Measurements from ENCODE around the gene TMEM132E. TPM values are rescaled to one million over a fixed set of nuclear protein-coding genes. Genes with fewer than 3 reads are reported as not detected.

Gene TMEM132E
- total and polyA plus RNA-seq, 8 donors = 0.04 to 1.1 (median 0.10) TPM; not detected in 2

DNA sequence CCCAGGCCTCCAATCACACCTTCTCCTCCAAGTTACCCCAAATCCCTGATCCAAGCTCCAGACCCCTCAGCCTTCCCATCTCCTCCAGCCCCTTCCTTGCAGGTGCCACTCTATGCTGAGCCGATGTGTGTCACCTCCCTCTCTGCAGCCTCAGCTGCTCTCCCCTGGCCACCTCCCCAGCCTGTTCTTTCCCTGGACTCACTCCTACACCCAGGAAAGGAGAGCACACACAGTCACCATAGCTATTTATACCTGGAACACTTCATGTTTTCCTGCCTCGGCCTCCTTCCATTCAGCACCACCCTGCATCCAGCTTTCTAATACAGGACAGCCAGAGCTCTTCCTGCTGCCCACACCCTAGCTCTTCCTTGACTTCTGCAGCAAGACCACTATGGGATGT, 12.5 kb upstream of the TMEM132E start:
- H3K27me3 ChIP-seq = peaks cover 0 to 6% (median 2%) of the 10 kb centered on the region in 4 donors
- H3K36me3 ChIP-seq = no peaks in the 10 kb centered on the region
- FAIRE-seq = no peak
- no peak overlapping the region for H3K4me3 ChIP-seq
- intact Hi-C loops (cut with DNase I) = no loop called here
- H3K9me3 ChIP-seq = no peaks in the 10 kb centered on the region
- no peak for ATAC-seq
- WGBS, 2 donors = 60 to 76% methylated on average over 2 of the region's 2 CpGs
- no peaks in the 10 kb centered on the region for H3K4me1 ChIP-seq
- TF ChIP-seq, protein P1, sequence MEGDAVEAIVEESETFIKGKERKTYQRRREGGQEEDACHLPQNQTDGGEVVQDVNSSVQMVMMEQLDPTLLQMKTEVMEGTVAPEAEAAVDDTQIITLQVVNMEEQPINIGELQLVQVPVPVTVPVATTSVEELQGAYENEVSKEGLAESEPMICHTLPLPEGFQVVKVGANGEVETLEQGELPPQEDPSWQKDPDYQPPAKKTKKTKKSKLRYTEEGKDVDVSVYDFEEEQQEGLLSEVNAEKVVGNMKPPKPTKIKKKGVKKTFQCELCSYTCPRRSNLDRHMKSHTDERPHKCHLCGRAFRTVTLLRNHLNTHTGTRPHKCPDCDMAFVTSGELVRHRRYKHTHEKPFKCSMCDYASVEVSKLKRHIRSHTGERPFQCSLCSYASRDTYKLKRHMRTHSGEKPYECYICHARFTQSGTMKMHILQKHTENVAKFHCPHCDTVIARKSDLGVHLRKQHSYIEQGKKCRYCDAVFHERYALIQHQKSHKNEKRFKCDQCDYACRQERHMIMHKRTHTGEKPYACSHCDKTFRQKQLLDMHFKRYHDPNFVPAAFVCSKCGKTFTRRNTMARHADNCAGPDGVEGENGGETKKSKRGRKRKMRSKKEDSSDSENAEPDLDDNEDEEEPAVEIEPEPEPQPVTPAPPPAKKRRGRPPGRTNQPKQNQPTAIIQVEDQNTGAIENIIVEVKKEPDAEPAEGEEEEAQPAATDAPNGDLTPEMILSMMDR (IDR thresholded peaks at IDR 0.05) = no peak
- no peak overlapping the region for H3K27ac ChIP-seq
- no peak for DNase-seq

DNA sequence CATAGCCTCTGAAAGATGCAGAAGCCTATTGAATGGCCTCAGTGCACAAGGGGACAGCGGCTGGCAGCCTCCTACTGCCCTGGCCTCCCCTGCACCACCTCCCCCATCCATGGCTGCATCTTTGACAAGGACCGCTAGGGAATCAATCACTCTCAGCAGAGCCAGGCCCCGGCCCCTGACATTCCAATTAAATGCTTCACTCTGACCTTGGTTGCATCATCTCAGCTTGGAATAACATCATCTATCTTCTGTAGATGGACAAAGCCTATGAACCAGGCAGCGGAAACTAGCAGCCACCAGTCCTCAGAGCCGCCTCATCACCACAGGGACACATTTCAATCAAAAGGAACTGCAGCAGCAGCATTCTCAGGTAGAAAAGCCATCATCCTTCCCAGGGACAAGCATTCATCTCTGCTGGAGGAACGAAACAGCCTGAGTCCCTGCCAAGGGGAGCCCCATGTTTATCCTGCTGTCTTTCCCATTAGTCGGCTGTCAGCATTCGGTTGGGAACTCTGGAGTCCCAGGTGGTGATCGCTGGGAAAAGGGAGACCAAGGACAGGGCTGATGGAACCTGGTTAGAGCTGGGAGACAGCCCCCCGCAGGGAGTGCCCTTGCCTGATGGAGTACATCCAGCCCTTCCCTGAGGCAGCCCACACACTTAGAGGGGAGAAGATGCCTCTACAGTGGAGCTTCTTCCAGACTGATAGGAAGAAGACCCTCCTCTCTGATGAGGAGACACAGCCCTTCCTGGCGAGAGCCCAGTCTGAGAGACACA, 11.5 kb upstream of the TMEM132E start:
- Histone ChIP-seq H3K9me3 (no peaks in the 10 kb centered on the region), H3K27ac (no peak overlapping the region), H3K4me1 (no peaks in the 10 kb centered on the region), H3K4me3 (no peak overlapping the region), H3K27me3 (peaks cover 0 to 6% (median 2%) of the 10 kb centered on the region in 4 donors), H3K36me3 (no peaks in the 10 kb centered on the region)
- intact Hi-C loops (cut with DNase I) = no loop called here
- WGBS, 2 donors = 40 to 45% methylated on average over 11 of the region's 11 CpGs
- DNase-seq (no peak), FAIRE-seq (no peak), ATAC-seq (no peak)
- TF ChIP-seq, protein P1 (IDR thresholded peaks at IDR 0.05) = no peak

DNA sequence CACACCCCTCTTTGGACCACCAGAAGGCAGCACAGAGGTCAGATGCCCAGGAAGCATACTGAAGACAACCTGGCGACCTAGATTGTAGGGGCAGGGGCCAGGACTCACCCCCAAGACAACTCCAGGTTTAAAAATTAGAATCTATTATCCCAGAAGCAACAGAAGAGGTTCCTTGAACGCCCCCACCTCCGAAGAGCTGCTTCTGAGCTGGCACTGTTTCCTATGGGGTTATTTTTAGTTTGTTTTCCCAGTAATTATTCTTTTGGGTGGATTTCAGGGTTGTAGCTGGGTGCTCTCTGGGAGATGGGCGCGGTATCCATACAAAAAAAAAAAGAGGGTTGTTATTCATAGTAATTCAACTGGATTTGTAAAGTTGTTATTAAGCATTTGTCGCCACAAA, 10.4 kb upstream of the TMEM132E start:
- DNase-seq (no peak), ATAC-seq (no peak), FAIRE-seq (no peak)
- TF ChIP-seq, protein P1 (IDR thresholded peaks at IDR 0.05) = no peak
- H3K4me1 ChIP-seq = no peaks in the 10 kb centered on the region
- H3K27ac ChIP-seq = no peak overlapping the region
- 65% methylated on average over 6 of the region's 6 CpGs for WGBS, 2 donors
- H3K27me3 ChIP-seq = peaks cover 0 to 6% (median 2%) of the 10 kb centered on the region in 4 donors
- no peaks in the 10 kb centered on the region for H3K36me3 ChIP-seq
- no peaks in the 10 kb centered on the region for H3K9me3 ChIP-seq
- intact Hi-C loops (cut with DNase I) = no loop called here
- H3K4me3 ChIP-seq = no peak overlapping the region

- Histone ChIP-seq H3K9me3 (no peaks in the 10 kb centered on the region), H3K4me1 (no peaks in the 10 kb centered on the region), H3K4me3 (no peak overlapping the region), H3K27me3 (peaks cover 0 to 6% (median 2%) of the 10 kb centered on the region in 4 donors), H3K36me3 (no peaks in the 10 kb centered on the region), H3K27ac (no peak overlapping the region)
- TF ChIP-seq, protein P1 (IDR thresholded peaks at IDR 0.05) = no peak
- intact Hi-C loops (cut with DNase I) = no loop called here
- no peak for DNase-seq
- WGBS, 2 donors = 39 to 53% methylated on average over 2 of the region's 2 CpGs
- no peak for ATAC-seq
- no peak for FAIRE-seq
Observed at GRCh38 chr17:34569591-34569990, 9.8 kb upstream of the TMEM132E start.

GRCh38 chr17:34570506-34570905, 8.9 kb upstream of the TMEM132E start:
- H3K9me3 ChIP-seq = no peaks in the 10 kb centered on the region
- DNase-seq = no peak
- ATAC-seq = no peak
- H3K27ac ChIP-seq = no peak overlapping the region
- H3K4me3 ChIP-seq = no peak overlapping the region
- H3K27me3 ChIP-seq = peaks cover 0 to 6% (median 2%) of the 10 kb centered on the region in 4 donors
- H3K4me1 ChIP-seq = no peaks in the 10 kb centered on the region
- TF ChIP-seq, protein P1 (IDR thresholded peaks at IDR 0.05) = no peak
- WGBS, 2 donors = 37 to 46% methylated on average over 2 of the region's 2 CpGs
- no peaks in the 10 kb centered on the region for H3K36me3 ChIP-seq
- intact Hi-C loops (cut with DNase I) = no loop called here
- no peak for FAIRE-seq
